PC-9 (cell line): ENCODE data around the gene DMKN.

ENCODE experiments used
- EZH2 ChIP-seq: fragments of 200-600 bp; sonication (generic); IDR thresholded peaks from 2 replicates; pipeline ENCODE4 v1.8.0; 2017; ENCODE audit warnings: antibody characterized with exemption, low read depth
- TF ChIP-seq, protein P1 (sequence below): fragments of 200-600 bp; sonication (generic); conservative IDR thresholded peaks from 2 replicates; pipeline ENCODE4 v1.6.1; 2017; ENCODE audit warnings: mixed run types, antibody characterized with exemption, mild to moderate bottlenecking, moderate library complexity

DNA sequence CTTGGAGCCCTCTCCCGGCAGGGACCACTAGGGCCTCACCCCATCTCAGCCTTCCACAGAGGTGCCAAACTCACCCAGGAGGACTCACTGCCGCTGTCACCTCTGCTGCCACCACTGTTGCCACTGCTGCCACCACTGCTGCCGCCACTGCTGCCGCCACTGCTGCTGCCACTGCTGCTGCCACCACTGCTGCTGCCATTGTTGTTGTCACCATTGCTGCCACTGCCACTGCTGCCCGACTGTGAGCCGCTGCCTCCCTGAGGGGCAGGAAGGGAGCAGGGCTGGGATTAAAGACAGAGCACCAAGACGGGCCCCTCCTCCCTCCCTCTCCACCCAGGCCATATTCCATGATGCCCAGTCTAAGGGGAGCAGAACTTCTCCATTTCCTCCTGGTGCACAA is 2.1 kb downstream of the DMKN start:
- TF ChIP-seq, protein P1, sequence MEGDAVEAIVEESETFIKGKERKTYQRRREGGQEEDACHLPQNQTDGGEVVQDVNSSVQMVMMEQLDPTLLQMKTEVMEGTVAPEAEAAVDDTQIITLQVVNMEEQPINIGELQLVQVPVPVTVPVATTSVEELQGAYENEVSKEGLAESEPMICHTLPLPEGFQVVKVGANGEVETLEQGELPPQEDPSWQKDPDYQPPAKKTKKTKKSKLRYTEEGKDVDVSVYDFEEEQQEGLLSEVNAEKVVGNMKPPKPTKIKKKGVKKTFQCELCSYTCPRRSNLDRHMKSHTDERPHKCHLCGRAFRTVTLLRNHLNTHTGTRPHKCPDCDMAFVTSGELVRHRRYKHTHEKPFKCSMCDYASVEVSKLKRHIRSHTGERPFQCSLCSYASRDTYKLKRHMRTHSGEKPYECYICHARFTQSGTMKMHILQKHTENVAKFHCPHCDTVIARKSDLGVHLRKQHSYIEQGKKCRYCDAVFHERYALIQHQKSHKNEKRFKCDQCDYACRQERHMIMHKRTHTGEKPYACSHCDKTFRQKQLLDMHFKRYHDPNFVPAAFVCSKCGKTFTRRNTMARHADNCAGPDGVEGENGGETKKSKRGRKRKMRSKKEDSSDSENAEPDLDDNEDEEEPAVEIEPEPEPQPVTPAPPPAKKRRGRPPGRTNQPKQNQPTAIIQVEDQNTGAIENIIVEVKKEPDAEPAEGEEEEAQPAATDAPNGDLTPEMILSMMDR, result no peak
- no peak for TF ChIP-seq EZH2
